ENCODE data around the gene FAM118A.
"Not testable (repeated sequence)": the region's sequence is repeated elsewhere in the genome, so short reads cannot be mapped to it uniquely, and the experiment has no call there.

The FAM118A gene

DNA sequence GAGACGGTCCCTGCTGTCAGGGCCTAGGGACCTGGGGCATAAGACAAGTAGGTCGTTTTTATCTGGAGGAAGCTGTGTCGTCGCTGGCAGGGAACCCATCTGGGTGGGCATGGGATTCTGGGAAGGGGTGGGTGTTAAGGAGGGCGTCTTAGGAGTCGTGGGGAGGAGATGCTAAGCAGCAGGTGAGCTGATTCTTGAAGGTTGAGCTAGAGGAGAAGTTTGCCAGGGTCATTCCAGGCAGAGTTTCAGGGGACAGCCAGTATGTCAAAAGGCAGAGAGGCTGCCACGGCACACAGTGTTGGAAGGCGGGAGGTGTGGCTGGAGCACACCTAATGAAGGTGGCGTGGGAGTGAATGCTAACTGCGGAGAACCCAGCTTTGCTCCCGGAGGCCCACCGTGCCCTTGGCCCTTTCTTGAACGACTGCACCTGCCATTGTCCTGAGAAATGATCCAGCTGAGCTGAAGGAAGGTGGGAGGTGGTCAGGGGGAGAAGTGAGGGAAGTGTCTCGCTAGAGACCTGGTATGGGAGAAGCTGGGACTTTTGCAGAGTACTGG lies 1.3 kb downstream of the FAM118A start:
- DNase-seq, result no peak

DNA sequence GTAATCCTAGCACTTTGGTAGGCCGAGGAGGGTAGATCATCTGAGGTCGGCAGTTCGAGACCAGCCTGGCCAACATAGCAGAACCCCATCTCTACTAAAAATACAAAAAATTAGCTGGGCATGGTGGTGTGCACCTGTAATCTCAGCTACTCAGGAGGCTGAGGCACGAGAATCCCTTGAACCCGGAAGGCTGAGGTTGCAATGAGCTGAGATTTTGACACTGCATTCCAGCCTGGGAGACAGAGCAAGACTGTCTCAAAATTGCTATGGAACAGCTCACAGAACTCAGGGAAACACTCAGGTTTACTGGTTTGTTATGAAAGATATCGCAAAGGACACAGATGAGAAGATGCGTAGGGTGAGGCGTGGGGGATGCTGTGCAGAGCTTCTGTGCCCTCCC lies 2.7 kb downstream of the FAM118A start:
- no peak for DNase-seq

GRCh38 chr22:45312856-45313255 lies 3.1 kb downstream of the FAM118A start:
- DNase-seq, result no peak

DNA sequence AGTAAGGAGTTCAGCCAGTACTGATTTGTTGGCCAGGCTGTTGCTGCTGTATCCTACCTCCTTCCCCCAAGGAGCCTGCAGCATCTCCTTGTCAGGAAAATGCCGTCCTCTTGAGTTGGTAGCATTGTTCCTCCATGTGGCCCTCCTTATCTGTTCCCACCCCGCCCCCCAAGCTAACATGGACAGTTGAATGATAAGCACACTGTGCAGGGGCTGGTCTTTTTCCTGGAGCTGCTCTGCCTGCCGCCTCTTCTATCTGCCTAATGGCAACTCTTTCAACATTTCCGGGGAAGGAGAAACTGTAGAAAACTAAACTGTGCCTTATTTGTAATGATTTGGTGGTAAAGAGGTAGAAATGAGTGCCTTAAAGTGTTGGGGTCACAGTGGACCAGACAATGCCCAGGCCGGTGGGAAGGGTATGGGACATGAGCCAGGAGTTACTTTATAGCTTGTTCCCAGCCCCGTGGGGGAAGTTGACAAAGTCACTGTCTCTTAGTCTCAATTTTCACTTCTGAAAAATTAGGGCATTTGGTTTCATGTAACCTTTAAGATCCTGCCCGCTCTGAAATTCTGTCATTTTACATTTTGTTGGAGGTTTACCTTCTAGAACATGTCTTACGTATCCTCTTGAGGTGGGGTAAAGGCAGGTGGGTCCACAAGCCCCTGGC lies 4.5 kb downstream of the FAM118A start:
- no peak for DNase-seq

- no peak for DNase-seq
Measured at GRCh38 chr22:45314786-45315185, 5.1 kb downstream of the FAM118A start.

GRCh38 chr22:45316796-45317526 lies 7.2 kb downstream of the FAM118A start:
- DNase-seq, result no peak

DNA sequence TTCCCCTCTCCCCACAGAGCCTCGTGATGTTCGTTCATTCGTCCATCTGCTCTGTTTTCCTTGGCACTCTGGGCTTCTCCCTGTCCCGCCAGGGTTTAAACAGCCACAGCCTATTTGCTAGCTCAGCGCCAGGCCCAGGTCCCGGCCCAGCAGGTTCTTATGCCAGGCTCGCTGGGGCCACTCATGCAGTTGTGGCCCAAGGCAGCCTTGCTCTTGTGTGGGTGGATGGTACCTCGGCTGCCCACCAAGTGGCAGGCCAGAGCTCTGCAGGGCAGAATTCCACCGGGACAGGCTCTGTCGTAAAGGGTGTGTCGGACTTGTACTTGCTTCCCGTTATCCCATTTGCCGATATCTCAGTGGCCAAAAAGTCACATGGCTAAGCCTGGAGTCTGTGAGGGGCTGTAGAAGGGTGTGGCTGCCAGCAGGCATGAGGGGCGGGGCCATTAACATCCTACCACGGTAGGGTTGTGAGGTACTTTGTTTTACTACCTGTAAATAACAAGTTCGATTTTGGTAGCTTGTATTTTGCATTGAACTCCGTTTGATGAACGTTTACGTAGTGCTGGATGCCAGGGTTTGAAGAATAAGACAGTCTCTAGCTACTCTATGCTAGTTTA lies 7.9 kb downstream of the FAM118A start:
- DNase-seq, result peak; percentile 75

DNA sequence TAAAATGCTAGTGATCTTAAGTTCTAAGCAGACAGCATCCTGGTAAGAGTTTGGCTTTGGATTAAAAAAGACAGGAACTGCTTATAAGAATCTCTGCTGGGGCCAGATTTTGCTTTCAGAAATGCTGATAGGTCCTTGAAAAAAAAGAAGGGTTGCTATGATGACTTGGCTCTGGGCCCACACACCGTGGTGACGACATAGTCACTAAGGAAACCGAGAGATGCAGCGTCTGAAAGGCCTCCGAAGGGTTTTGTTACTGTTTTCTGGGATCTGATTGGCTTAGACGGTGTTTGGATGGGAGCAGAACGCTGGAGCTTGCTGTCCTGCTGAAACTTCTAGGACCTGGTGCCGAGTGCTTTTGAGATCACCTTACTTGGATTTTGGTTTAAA lies 8.4 kb downstream of the FAM118A start:
- peak; percentile 95 for DNase-seq

DNA sequence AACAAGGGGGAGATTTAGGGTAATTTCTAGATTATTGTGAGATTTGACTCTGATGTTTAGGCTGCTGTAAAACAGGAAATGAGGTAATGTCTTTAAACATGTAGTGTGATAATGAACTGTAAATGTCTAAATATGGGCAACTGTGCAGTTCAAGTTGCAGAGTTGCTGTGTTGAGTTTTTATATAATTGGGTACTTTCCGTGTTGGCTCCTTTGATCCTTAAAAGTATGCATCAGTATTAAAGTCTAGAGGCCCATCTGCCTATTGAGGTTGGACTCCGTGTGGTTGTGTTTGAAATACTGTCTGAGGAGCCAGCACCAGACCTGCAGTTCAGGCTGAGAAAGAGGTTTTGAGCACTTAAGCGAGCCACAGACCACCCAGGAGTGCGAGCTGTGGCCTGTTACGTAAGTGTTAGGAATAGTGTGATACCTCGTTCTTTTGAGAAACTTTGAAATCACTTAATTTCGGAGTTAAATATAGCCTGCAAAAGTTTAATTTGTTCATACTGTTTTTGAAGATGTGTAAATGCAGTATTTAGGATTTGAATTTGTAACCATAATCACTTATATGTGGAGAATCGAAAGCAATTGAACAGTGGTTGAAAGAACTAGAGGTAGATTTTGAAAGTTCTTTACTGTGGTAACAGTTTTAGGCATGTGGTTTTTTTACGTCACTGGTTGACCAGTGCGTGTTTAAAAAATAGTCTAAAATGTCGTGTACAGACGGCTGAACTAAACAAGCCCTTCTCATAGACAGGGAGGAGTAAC lies 9.0 kb downstream of the FAM118A start:
- DNase-seq, result peak; percentile 88

DNA sequence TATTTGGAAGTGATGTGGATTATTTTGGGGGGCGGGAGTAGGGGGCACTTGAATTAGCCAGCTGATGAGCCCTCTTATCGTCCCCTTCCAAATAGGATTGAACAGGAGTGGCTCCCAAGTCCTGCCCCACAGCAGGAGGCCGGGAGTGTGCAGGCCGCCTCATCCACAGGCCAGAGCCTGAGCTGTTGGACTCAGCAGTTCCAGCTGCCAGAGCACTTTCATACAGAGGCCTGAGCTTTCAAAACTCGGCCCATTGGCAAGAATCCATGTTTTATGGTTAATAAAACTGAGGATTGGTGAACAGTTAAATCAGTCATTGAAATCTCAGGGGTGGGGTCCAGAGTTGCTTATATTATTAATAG lies 9.6 kb downstream of the FAM118A start:
- DNase-seq, result no peak

GRCh38 chr22:45320357-45320976 lies 10.7 kb downstream of the FAM118A start:
- DNase-seq, result no peak

DNA sequence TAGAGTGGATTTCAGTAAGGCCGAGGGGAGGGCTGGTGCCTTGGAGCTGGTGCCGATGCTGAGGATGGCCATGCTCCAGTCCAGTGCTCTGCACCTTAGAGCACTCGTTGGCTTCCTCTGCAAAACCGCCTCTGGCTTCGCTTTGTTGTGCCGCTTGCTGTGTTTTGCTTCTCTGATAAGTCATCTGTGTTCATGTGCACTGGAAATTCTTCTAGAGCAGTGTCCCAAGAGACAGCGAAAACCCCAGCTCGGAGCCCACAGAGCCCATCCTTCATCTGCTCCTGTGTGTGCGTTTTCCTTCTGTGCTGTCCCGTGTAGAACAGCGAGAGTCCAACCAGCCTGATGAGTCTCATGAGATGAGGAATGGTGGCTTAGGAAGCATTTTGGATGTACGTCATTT lies 12.1 kb downstream of the FAM118A start:
- DNase-seq, result no peak

DNA sequence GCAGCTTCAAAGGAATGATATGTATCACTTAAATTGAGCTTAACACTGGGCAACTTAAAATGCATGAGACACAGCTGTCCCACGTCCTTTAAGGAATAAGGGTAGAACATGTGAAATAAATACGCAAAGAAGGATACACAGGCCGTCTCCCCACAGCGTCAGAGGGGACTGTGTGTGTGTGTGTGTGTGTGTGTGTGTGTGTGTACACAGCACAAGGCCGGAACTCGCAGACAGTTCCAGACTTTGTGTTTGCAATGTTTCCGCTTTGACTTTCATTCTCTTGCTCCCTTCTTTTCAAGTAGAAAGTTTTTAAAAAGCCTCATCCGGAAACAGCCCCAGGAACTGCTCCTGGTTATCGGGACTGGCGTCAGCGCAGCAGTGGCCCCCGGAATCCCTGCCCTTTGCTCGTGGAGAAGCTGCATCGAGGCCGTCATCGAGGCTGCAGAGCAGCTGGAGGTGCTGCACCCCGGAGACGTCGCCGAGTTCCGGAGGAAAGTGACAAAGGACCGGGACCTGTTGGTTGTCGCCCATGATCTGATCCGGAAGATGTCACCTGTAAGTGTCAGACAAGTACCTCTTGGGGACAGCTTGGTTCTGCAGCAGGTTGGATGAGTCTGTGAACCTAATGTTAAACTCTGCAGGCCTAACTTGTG lies 13.3 kb downstream of the FAM118A start:
- DNase-seq, result no peak

DNA sequence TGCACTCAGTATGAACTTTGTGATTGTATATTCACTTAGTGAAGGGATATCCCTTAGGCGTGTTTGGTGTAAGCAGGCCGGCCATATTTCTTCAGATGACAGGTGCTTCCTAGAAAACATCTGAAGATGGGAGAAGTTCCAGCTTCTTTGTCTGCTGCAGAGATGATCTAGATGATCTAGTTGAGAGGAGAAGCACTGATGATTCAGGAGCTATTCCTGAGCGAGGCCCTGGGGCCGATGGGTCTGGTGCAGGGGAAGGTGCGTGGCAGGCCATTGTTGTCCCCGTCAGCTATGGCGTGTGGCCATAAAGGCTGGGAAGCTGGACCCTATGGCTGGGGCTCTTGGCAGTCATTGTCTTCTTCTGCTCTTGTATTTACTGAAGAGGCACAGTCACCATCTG lies 14.0 kb downstream of the FAM118A start:
- DNase-seq, result no peak

DNA sequence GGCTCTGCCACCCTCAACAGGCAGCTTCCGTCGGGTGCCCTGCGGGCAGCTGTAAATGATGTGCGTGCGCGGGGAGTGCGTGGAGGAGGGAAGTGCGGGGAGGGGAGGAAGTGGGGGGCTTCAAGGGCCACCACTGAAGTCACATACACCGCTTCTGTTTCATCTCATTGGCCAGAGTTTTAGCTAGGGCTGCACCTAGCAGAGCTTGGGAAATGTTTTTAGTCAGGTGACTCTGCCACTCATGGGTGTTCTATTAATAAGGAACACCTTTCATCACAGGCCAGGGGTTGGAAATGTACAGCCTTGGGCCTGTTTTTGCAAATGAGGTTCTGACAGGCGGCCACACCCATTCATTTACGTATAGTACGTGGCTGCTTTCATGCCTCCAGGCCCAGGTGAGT lies 14.6 kb downstream of the FAM118A start:
- DNase-seq, result no peak

- DNase-seq, result not testable (repeated sequence)
Measured at GRCh38 chr22:45328261-45328660, 18.5 kb downstream of the FAM118A start.

- no peak for DNase-seq
Measured at GRCh38 chr22:45328822-45329529, 19.2 kb downstream of the FAM118A start.

DNA sequence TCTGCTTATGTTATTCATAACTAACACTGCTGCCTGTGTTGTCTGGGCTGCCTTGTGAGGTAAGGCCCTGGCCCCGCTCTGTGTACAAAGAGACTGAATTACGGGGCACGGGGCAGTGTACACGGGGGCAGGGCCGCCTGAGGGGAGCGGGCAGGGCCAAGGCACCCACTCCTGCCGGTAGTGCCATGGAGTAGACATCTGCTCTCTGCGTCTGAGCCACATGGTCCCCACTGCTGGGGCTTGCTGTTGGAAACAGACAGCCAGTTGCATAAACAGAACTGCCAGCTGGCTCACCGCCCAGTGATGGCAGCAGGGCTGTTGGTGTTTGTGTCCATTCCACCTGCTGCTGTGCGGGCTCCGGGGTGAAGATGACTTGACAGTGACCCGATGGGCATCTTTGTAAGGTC lies 19.8 kb downstream of the FAM118A start:
- DNase-seq, result no peak

DNA sequence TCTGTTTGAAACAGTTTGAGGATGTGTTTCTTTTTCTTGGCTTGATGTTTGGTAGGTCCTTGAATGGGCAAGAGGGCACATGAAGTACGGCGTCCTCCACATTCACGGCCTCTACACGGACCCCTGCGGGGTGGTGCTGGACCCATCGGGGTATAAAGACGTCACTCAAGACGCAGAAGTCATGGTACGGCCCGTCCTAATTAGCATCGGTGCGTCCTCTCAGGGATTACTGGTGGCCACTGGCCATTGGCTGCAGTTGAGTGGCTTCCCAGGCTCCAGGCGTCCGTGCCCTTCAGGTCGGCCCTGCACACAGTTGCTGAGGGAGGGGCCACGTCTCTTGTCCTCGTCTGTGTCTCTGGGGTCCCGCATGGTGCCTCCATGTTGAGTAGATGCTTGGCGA lies 20.8 kb downstream of the FAM118A start:
- no peak for DNase-seq

GRCh38 chr22:45331486-45331885 lies 21.8 kb downstream of the FAM118A start:
- DNase-seq, result no peak

DNA sequence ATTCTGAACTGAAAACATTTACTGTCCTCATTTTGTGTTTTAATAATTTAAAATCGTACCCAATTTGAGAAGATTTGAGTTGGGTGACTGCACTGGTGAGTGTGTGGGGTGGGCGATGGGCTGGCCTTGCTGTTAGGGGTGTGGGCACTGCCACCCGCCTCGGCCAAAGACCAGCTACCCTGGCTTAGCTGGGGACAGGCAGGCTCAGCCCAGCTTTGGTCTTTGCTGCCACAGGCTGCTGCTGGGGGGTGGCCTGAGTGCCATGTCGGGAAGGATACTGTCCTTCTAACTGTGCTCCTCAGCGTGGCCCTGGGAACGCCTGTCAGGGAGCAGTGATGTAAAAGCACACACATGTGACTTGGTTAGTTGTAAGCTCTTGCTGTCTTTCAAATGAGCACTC lies 22.3 kb downstream of the FAM118A start:
- DNase-seq, result no peak

GRCh38 chr22:45334068-45334467 lies 24.3 kb downstream of the FAM118A start:
- no peak for DNase-seq
